GM21619 (cell line): Measurements from ENCODE around the gene AUTS2.

Experiments
- ATAC-seq: cut with Tn5 transposase; IDR thresholded peaks from one replicate; pipeline ENCODE4 v1.9.1; 2021; ENCODE audit not compliant: unreplicated experiment

Gene AUTS2

GRCh38 chr7:70044981-70045380 lies 446.7 kb downstream of the AUTS2 start:
- no peak for ATAC-seq

- ATAC-seq = no peak
Observed at GRCh38 chr7:70047384-70047783, 449.1 kb downstream of the AUTS2 start.

- no peak for ATAC-seq
Observed at GRCh38 chr7:70047891-70048448, 449.7 kb downstream of the AUTS2 start.

- ATAC-seq = no peak
Observed at GRCh38 chr7:70051726-70052125, 453.5 kb downstream of the AUTS2 start.

DNA sequence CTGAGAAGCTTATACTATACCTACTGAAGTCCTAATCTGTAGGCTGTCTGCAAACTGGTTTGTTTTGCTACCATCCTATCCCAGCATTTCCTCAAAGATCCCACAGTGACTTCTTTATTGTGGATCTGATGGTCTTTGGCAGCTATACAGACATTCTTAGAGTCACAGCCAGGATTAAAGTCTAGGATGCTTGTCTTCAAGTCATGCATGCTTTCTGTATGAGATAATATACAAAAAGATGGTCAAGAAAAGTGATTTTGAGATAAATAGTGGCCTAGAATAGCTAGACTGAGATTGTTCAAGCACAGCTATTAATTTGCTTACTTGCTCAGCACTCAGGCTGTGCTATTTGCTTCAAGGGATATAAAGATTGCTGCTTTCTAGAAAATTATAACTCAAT lies 454.4 kb downstream of the AUTS2 start:
- no peak for ATAC-seq

GRCh38 chr7:70053421-70053820 lies 455.1 kb downstream of the AUTS2 start:
- ATAC-seq = no peak

DNA sequence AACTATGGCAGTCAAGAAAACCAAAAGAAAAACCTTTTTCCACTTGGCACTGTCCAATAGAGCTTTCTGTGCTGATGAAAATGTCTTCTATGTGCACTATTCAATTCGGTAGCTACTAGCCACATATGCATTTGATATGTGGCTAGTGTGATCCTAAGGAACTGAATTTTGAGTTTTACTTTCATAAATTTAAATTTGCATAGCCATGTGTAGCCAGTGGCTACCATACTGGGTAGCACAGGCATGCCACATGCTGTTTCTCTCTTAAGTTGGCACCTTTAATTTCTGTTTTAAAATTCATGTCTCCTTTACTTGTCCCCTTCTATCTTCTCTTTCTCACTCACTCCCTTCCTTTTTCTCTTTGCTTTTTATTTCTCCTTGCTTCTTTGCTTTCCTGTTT lies 455.7 kb downstream of the AUTS2 start:
- ATAC-seq = no peak

- no peak for ATAC-seq
Observed at GRCh38 chr7:70056363-70056762, 458.1 kb downstream of the AUTS2 start.

GRCh38 chr7:70060298-70061068 lies 462.2 kb downstream of the AUTS2 start:
- no peak for ATAC-seq

- ATAC-seq = no peak
Observed at GRCh38 chr7:70063371-70063770, 465.1 kb downstream of the AUTS2 start.

DNA sequence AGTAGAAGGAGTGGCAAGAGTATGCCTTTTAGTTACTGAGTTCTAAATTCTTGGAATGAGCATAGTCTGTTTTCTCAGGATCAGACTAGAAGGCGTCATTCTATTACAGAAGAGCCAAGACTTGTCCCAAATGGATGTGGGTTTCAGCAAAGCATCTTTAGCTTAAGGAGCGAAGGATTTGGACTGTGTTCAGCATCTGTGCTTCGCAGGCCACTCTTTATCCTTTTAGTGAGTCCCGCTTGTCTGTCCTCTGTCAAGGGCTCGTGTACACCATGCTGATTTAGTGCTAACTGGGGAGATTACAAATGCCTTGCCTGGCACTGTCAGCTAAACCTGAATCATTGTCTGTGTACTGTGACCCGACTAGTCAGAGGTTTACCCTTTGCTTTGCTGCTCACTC lies 465.7 kb downstream of the AUTS2 start:
- ATAC-seq = no peak

DNA sequence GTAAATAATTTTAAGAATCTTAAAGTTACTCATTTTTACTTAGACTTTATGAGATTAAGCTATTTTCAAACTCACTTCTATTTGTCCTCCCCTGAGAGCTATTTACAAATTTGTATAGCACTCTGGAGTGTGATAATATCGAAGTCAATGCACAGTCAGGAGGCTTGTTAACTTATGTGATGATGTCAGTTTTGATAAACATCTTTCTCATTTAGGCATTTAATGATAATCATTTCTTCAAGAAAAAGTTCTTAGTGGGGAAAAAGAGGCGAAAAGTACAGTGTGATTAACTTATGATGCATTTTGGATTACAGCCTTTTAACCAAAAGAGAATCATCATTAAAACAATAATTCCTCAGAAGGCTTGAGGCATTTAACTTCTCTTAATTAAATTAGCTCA lies 468.6 kb downstream of the AUTS2 start:
- no peak for ATAC-seq

- ATAC-seq = no peak
Observed at GRCh38 chr7:70068531-70068930, 470.3 kb downstream of the AUTS2 start.

- ATAC-seq = no peak
Observed at GRCh38 chr7:70069977-70070376, 471.7 kb downstream of the AUTS2 start.

- ATAC-seq = no peak
Observed at GRCh38 chr7:70071766-70072165, 473.5 kb downstream of the AUTS2 start.

GRCh38 chr7:70072220-70072619 lies 473.9 kb downstream of the AUTS2 start:
- no peak for ATAC-seq

GRCh38 chr7:70076325-70076724 lies 478.1 kb downstream of the AUTS2 start:
- no peak for ATAC-seq

DNA sequence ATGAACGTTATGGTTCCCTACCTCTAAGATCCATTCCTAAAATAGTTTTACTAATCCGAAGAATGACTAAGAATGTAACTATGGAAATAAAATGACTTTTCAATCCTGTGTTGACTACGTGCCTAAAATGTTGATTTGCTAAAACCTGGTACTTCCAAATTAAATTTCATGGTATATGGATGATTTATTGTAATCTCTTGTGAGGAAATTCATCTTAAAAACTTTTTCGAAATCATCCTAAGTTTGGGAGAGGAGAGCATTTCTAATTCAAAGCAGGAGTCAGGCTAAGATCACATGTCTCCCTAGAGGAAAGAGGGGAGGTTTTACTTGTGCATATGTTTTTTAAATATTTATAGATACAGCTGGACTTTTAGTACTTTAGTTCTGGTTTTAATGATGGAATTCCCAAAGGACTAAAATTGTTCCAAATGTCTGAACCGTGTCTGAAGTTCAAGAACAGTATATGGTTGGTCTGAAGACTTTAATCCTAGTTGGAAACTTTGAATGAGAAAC lies 483.9 kb downstream of the AUTS2 start:
- ATAC-seq = no peak

DNA sequence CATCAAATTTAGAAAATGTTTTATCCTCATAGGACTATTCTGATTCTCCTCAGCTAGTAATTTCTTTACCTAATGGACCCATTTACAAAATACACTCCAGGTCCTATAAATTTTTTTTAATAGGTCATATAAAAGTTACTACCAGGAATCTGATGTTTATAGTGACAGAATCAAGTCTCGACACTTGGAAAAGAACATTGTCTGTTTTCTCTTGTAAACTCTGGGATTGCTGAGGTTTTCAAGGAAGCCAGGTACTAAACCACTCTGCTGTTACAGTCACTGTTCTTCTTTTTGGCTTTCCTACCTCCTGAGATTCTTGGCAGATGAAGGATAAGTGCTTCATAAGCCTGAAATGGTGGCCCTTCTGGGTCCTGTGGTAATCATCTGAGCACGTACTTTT lies 493.1 kb downstream of the AUTS2 start:
- ATAC-seq = no peak

DNA sequence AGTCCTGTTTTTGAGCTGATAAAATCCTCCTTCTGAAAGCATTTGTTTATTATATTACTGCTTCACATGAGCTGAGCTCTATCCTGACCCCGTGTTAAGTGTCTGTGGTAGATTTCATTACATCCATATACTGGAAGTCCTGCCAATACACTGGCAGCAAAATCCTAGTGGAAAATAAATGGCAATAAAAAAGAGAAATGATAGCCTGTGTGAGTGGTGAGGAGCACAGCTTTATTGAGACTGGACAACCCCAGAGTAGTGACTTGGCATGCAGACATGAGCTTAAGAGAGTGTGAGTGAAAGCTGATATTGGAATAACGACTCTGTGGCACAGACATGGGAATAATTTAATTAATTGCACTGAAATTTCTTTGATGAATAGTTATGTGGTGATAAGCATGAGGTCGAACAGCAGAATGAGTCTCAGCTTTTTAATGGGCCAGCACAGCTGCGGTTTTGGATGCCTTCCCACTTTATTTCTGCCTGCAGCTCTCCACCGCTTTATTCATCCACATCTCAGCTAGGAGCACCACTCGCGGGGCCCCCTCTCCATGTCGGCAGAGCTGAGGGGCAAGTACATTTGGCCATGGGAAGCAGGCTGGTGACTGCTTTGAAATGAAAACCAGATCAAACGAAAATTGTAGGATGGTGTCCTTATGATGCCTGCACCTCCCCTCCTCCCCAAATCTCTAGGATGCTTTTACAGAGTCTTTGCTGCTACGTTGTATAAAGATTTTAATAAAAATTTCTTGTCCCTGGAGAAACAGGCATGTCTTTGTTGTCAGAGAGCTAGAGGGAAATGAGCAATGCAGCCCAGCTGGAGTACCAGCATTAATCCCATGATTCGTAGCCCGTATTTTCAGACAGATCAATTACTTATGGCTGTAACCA lies 494.3 kb downstream of the AUTS2 start:
- no peak for ATAC-seq

DNA sequence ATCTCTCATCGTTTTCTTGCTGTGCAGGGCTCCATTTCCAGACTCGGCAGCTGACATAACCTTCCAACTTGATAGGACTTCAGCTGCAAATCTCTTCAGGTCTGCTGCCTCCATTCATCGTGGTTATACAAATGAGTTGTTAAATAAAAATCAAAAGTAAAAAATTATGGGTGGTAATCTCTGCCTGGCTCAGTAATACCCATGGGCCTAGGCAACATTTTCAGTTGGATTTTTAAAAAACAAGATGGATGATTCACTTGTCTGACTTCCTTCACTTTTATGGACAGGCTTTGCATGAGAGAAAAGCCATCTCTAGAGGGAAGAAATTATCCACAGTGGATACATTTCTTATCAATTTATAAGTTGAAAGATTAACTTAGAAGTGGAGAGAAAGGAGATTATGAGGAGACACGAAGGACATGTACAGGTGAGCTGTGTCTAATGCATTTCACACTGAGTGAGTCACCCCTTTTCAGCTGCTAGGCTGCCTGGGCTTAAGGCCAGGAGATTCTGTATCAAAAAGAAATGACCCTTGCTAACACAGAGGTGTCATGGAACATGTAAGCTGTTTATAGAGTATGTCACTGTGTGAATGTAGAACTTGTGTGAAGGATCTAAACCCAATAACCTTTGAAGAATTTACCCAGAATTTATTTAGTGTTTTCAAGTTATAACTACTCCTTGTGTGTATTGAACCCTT lies 495.1 kb downstream of the AUTS2 start:
- no peak for ATAC-seq
